GM19043 (cell line): ENCODE results near the gene NBPF26.
"Not testable (repeated sequence)": the region's sequence is repeated elsewhere in the genome, so short reads cannot be mapped to it uniquely, and the experiment has no call there.

Experiments used
- ATAC-seq: cut with Tn5 transposase; IDR thresholded peaks from one replicate; pipeline ENCODE4 v1.9.1; 2021; ENCODE audit warnings: low read depth; ENCODE audit not compliant: unreplicated experiment

NBPF26 gene

DNA sequence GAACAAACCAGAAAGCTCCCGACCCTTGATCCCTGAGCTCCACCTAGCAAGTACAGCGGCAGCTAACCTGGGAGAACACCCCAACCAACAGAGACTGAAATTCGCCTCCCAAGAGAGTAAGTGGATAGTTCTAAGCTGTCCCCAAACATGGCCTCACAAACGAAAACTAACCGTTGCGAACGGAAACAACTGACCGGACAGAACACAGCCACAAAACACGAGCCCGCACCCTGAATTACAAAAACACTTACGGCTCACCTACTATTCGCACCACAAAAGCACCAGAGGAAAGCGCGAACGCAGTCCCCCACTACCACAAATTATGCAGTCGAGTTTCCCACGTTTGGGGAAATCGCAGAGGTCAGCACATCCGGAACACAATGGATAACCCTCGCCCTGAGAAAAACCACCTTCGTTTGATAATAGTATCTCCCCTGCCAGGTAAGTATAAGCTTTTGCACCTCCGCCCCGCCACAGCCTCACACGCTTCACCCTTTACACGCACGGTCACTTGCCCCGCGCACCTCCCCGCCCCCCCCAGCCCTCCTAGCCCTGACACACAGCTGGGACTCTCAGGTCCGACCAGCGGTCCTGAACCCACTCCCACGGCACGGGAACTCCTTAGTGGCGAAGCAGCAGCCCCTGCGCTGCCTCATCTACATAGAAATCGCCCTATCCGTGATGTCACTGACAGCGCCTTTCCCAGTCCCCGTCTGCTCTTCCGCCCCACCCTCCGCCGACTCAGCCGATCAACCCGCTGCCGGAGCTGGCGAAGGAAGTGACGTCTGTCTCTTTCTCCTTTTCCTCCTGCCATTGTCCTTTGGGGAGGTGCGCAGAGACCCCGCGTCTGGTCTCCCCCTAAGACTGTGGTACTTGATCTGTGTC lies 127.0 kb downstream of the NBPF26 start:
- ATAC-seq: peak; percentile 76

DNA sequence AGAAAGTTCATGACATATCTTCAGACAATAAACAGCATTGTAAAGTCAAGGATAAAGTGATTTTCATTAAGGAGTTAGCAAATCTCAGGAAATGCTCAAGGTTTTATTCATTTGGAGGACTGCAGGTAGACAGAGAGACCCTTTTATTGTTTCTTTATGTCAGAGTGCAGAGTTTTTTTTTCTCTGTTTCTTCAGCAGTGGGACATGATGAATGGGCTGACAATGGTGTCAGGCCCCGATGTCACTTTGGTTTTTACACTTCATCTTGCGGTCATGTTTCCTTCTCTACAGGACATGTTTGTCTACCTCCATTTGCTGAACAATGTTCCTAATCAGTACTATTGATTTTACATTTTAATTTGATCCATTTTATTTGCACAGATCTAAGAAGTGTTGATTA lies 134.4 kb downstream of the NBPF26 start:
- ATAC-seq: not testable (repeated sequence)

DNA sequence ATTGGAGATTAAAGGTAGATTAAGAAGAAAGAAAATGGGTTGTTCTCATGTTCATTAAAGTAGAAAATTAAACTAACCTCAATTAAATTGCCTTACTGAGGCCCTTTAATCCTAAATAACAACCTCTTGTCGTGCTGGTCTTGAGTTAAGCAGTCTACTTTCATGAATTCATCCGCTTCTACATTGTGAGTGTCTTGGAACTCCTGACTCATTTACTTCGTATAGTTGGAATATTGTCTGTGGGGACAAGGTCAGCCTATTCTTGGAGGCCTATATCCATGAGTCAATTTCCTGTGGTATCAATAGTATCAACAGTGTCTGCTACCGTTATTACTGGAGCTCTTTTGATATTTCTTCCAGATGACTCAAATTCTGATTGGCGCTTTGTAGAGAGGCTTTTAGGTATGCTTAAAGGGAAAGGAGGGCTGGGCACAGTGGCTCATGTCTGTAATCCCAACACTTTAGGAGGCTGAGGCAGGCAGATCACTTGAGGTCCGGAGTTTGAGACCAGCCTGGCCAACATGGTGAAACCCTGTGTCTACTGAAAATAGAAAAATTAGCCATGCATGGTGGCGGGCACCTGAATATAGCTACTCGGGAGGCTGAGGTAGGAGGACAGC lies 136.0 kb downstream of the NBPF26 start:
- ATAC-seq: not testable (repeated sequence)

DNA sequence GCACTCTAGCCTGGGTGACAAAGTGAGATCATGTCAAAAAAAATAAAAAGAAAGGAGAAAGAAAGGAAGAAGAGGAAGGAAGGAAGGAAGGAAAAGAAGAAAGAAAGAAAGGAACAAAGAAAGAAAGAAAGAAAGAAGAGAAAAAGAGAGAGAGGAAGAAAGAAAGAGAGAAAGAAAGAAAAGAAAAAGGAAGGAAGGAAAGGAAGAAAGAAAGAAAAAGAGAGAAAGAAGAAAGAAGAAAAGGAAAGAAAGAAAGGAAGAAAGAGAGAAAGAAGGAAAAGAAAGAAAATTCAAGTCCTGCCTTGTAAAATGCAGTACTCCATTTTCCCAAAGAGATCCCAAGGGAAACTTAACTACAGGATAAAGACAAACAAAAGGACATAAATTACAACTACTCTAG lies 154.5 kb downstream of the NBPF26 start:
- ATAC-seq: not testable (repeated sequence)

DNA sequence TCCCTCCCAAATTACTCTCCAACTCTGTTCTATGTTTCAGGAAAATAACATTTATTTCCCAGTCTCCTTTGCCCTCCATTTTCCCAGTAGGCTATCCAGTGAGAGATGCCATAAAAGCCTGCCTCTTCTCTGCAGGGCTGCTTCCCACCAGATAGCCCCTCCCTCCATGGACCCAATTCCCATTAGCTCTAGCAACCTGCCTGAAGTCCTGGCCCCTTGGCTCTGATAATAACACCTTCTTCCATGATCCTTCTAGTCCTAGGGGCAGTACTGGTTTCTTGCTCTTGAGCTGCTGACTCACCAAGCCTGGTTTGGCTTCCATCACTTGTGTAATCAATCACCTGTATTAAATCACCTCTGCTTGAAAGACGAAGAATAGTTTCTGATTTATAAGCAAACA lies 156.3 kb downstream of the NBPF26 start:
- not testable (repeated sequence) for ATAC-seq

DNA sequence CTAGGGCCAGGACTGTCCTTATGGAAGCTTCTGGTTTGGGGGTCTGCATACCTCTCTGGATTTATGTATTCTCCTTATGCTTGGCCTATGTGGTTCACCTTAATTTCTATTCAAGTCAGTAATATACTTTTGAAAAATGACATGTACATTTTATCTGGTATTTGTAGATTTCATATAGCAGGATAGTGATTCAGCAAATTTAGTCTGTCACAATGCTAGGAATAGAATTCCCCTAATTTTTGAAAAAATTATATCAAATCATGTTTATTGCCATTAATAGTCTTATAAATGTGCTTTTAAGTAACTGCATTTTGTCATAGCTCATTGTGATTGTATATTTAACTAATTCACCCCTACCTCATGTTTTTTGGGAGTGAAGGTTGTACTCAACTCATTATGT lies 158.2 kb downstream of the NBPF26 start:
- not testable (repeated sequence) for ATAC-seq
